ENCODE measurements around the gene TP73.

The TP73 gene

DNA sequence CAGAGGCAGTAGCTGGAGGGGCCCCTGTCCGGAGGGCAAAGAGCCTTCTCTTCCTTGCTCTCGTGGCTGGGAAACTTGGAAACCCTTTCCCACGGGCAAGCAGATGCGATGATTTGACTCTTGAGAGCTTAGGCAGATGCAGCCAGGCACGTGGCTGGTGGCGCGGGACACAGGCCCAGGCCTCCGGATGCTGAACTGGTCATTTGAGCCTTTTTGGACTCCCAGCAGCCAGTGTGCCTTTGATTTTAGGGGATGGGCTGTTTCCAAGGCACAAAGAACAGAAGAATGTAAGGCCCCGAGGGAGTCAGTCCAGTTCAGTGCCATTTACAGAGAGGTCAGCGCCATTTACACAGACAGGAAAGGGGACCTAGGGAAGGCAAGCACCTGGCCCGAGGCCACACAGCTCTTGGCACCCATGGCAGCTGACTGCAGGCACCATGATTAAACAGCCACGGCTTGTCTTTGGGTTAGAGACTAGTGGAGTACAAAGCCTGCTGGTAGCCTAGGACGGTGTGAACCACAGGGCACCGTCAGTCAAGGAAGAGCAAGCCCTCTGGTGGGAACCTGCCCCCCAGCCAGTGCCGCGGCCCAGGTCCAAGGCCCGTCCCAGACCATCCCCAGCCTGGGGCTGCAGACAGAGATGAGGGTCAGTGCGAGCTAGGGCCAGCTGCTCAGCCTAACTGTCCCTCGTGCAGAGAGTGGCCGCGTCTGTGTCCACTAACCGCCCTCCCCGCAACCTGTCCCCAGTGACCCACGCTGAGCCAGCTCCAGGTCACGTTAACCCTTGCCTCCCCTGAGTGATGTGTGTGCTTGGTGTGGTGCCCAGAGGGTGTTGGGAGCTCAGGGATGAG is 79.5 kb downstream of the TP73 start:
- DNase-seq, result no peak

DNA sequence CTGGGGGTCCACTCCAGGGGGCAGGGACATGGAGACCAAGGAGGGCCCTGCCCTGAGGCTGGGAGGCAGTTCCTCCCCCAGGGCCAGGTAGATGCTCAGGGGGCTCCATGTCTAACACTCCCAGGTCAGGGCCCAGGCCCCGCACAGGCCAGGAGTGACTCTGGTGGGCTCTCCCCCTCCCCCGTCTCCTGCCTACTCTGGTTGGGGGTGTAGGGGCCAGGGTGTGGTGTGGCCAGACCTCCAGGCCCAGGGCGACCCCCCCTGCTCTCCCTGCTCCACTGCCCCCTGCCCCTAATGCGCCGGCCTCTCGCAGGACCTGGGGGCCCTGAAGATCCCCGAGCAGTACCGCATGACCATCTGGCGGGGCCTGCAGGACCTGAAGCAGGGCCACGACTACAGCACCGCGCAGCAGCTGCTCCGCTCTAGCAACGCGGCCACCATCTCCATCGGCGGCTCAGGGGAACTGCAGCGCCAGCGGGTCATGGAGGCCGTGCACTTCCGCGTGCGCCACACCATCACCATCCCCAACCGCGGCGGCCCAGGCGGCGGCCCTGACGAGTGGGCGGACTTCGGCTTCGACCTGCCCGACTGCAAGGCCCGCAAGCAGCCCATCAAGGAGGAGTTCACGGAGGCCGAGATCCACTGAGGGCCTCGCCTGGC is 80.2 kb downstream of the TP73 start:
- DNase-seq, result no peak

DNA sequence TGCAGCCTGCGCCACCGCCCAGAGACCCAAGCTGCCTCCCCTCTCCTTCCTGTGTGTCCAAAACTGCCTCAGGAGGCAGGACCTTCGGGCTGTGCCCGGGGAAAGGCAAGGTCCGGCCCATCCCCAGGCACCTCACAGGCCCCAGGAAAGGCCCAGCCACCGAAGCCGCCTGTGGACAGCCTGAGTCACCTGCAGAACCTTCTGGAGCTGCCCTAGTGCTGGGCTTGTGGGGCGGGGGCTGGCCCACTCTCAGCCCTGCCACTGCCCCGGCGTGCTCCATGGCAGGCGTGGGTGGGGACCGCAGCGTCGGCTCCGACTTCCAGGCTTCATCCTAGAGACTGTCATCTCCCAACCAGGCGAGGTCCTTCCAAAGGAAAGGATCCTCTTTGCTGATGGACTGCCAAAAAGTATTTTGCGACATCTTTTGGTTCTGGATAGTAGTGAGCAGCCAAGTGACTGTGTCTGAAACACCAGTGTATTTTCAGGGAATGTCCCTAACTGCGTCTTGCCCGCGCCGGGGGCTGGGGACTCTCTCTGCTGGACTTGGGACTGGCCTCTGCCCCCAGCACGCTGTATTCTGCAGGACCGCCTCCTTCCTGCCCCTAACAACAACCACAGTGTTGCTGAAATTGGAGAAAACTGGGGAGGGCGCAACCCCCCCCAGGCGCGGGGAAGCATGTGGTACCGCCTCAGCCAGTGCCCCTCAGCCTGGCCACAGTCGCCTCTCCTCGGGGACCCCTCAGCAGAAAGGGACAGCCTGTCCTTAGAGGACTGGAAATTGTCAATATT is 81.0 kb downstream of the TP73 start:
- no peak for DNase-seq

DNA sequence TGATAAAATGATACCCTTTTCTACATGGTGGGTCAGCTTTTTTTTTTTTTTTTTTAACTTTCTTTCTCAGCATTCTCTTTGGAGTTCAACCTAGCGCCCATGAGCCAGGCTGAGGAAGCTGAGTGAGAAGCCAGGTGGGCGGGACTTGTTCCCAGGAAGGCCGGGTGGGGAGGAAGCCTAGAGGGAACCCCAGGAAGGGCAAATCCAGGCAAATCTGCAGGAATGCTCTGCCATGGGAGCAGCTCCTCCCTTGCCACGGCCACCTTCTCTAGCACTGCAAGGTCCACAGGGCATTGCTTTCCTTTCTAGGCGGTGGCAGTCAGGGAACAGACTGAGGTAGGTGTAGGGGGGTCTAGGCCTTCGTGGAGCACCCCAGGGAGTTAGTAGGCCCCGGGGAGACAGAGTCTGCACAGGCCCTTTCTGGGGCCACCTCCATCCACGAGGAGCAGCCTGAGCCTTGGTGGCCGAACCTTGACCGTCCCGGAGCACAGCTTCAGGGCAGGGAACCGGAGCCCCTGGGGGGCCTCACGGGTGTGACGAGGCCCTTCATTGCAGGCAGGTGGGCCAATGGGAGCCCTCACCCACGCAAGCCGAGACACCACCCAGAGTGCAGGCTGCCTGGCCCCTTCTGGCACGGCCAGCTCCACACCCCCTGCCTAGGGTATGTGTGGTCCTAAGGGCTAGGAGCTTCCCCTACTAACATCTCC is 81.7 kb downstream of the TP73 start:
- no peak for DNase-seq

DNA sequence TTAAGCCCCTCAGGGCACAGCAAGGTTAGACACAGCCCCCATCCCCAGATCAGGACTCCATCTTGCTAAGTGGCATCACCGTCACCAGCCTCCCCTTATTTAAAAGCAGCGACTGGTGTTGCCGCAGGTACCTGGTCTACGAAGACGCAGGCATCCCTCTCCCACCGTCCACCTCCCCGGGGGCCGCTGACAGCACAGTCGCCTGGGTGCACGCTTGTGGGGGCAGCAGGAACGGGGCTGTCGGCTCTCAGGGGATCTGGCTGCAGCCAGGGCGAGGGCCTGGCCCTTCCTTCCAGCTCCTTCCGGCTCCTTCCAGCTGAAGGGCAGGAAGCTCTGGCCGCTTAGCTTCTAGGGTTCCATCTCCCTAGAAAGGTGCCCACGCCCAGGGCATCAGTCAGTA is 82.3 kb downstream of the TP73 start:
- DNase-seq, result no peak

DNA sequence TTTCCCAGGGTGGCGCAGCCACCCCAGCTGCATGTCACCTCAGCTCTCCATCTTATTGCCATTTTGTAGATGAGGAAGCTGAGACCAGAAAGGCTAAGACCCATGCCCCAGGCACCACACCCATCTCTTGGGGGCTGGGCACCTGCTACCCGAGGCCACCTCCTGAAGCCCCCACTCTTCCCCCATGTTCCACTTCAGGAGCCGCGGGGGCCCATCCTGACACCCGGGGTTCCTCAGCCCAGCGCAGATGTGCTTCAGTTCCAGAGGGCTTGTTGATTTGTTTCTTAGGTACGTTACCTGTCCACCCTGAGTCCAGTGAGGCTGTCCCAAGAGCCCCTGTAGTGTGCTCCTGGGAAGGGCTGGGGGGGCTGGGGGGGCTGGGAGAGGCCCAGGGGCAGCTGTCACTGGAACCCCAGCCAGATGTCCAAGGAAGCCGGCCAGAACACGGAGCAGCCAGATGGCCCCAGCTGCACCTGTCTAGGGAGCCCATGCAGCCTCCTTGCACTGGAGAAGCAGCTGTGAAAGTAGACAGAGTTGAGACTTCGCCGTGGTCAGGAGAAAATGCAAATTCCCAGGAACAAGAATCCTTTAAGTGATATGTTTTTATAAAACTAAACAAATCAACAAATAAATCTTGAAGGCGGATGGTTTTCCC is 82.8 kb downstream of the TP73 start:
- DNase-seq, result no peak

DNA sequence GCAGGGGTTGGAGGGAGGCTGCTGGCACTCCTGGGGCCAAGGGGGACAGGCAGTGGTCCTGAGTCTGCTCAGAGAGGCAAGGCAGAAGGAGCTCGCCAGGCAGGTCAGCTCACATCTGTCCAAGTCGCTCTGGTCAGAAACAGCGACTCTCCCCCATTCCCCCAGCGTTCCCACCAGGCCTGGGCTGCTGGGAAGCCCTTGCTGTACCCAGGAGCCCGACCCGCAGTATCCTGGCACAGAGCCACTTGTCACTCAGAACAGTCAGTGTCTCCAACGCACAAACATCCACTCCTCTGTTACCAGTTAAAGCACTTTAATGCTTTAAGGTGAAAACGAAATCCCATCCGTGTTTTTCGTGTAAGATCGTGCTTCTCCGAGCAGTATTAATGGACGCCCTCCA is 83.4 kb downstream of the TP73 start:
- DNase-seq, result no peak

DNA sequence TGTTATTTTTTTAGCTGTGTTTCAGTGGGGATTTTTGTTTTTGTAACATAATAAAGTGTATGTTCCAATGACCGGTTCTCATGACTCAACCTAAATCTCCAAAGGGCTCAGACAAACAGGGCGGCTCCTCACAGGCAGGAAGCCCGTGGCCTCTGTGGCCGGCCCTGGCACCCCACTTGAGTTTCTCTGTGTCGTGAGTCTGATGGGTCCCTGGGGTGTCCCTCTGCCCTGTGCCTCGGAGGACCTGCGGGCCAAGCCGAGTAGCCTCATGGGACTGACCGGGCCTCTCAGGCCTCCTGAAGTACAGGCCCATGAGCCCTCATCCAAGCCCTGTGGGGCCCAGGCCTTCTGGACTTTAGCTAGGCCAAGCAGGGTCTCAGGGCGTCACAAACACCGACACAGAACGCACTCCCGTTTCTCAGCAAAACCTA is 83.8 kb downstream of the TP73 start:
- DNase-seq, result no peak

DNA sequence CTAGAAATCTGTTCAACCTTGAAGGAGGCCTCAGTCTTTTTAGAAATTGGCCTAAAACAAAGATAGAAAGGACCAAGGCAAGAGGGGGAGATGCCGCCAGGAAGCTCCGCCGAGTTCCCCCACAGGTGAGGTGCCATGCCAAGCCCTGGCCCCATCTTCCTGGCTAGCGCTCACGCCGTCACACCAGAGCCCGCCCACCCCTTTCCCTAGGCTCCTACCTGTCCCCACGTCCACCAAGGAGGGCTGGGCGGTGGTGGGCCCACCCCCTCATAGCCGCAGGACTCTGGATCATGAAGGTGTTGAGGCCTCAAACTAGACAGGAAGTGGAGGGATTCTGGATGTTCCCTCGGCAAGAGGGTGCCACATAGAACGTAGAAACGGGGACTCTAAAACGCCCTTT is 84.4 kb downstream of the TP73 start:
- no peak for DNase-seq

DNA sequence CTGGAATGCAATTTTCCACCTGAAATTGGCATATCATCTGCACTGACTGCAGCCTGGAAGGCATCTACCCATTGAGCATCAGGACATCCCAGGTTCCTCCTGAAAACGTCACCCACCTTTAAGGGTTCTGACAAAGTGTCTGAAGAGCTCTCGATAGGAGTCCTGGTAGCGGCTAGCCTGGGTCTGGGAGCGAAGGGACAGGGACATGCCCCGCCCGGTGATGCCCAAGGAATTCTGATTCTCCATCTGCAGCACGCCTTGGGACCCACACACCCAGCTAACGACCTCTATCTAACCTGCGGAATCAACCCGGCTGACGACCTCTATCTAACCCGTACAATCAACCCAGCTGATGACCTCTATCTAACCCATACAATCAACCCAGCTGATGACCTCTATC is 86.6 kb downstream of the TP73 start:
- no peak for DNase-seq

DNA sequence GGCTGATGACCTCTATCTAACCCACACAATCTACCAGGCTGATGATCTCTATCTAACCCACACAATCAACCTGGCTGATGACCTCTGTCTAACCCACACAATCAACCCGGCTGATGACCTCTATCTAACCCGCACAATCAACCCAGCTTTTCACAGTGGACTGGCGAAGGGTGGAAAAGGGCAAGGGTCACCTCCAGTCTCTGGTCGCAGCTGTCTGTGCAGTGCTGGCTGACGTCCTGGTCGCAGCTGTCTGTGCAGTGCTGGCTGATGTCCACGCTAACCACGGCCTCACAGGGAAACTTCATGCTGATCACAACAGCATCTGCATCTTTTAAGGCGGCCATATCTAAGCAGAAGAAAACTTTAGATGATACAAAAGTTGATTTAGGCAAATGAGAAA is 87.7 kb downstream of the TP73 start:
- no peak for DNase-seq

DNA sequence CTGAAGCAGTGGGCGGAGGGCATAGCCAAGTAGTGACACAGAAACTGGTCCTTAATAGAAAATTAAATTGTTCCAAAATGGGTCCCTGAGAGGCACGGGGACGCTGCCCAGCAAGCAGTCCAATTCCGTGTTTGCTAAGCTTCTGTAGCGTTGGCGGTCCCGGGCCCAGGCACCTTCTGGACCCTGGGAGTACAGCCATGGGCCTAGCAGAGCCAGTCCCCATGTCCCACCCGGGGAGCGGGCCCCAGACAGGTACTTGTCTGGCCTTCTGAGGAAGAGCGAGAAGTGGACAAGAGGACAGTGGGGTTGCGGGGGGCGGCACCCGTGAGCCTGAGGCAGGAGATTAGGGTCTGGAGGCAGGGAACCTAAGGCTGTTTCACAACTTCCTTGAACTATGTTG is 88.4 kb downstream of the TP73 start:
- no peak for DNase-seq

DNA sequence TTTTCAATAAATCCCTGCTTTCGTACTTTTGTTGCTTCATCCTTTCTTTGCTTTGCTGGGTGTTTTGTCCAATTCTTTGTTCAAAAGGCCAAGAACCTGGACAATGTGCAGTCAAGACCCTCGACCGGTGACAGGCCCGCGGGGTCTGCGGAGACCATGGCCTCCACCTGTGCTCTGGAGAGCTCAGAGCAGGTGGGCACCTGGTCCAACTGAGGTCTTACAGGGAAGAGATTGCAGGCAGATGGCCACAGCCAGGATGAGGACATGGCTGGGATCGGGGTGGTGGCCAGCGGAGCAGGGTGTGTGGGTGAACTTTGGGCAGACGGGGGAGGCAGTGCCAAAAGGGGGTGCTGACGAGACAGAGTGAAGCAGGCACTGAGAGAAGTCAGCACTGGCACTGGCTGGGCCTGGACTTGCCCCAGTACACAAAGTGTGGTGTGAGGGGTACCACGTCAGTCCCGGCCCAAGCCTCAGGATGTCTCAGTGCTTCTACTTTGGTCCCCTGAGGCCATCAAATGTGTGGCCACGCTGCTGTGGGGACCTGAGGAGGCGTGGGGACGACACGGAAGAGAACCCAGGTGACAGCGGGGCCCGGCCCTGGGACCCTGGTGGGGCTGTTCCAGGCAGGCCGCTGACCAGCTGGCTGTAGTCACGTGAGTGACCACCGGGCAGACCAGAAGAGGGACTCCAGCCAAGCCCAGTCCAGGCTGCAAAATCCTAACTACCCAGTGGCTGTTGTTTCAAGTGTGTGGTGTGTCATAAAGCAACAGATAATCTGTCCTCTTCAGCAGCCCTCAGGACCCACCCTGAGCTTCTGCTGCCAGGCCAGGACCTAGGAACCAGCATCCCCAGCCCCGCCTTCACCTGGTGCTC is 89.5 kb downstream of the TP73 start:
- no peak for DNase-seq

DNA sequence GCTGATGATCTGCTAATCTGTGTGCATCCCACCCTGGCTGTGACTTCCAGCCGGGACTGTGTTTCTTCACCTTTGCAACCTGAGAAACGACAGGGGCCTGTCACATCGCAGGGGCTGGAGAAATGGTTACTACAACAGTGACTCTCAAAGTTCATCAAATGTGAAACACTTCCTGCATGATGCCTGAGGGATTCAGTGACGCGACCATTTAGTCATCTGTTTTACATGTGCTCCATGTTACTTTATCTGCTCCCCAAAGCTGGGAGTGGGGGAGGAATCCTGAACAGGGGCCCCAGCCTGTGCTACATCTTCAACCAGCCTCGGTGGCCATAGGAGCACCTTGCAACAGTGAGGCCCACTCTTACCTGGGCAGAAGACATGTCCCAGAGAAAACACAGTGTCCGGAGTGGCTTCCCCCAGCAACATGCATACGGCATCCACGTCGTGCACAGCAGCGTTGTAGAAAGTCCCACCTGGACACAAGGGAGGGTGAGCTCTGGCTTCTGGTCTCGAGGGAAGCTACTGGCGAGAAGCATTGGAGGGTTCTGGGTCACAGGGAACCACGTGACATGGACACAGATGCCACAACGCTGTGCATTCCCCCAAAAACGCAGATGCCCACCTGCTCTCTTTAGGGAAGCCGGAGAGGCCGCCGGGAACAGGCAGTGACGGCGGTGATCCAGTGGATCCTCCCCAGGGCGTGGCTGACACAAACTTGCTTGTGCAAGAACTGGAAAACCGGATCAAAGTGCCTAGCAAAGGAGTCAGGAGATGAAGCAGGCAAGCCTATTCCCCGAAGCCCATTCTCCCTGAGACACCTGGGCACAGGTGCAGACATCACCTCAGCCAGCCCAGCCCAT is 90.4 kb downstream of the TP73 start:
- DNase-seq, result no peak

DNA sequence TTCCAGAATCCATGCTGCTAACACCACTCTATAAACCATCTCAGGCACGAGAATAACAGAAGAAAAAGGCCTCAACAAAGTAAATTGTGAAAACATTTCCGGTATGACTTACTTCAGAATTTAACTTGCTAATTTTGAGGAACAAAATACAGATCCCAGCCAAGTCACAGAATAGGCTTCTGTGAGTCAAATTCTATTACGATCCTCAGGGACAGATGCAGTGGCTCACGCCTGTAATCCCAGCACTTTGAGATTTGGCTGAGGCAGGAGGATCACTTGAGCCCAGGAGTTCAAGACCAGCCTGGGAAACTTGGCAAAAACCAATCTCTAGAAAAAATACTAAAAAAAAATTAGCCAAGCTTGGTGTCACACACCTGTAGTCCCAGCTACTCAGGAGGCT is 91.1 kb downstream of the TP73 start:
- DNase-seq, result no peak

DNA sequence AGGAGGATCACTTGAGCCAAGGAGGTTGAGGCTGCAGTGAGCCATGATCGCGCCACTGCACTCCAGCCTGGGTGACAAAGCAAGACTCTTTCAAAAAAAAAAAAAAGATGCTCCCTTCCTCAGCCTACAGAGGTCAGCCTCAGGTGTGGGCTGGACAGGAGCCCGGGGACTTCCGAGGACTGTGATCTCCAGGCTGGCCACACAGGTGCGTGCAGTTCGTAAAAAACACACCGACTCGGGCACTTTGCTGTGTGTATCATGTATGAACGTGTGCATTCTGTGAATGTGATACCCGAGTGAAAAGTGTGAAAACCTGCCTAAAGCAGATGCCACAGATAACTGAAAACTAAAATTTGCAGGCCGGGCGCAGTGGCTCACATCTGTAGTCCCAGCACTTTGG is 91.5 kb downstream of the TP73 start:
- DNase-seq, result no peak

DNA sequence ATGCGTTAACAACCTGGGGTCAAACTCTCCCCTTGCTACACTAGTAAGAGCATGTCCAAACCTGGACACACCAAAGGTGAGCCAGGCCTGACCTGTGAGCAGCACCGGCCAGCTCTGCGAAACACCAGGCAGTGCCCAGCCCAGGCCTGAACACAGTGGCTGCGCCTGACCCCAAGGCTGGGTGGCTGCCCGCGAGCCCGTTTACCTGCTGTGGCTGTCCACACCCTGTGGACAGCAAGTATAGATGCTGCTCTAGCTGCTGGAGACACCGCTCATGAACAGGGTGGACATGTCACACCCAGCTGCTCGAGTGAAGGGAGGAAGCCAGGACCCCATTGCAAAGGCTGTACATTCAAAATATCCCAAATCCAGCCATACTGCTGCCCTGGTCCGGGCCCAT is 92.3 kb downstream of the TP73 start:
- DNase-seq, result no peak

DNA sequence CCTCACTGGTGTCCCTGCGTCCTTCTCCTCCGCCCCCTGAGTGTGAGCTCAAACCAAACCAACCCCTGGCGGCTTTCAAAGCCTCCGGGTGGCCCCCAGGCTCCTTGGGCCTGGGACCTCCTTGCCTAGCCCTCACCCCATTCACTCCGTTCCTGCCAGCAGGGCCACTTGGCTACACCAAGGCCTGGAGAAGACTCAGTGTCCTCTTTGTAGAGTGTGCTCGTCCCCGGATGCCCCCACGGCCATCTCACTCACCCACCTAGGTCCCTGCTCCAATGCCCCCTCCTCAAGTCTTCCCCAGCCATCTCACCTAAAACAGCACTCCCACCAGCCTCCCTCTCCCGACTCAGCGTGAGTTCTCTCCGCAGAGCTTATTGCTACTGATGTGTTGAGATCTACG is 92.8 kb downstream of the TP73 start:
- no peak for DNase-seq

DNA sequence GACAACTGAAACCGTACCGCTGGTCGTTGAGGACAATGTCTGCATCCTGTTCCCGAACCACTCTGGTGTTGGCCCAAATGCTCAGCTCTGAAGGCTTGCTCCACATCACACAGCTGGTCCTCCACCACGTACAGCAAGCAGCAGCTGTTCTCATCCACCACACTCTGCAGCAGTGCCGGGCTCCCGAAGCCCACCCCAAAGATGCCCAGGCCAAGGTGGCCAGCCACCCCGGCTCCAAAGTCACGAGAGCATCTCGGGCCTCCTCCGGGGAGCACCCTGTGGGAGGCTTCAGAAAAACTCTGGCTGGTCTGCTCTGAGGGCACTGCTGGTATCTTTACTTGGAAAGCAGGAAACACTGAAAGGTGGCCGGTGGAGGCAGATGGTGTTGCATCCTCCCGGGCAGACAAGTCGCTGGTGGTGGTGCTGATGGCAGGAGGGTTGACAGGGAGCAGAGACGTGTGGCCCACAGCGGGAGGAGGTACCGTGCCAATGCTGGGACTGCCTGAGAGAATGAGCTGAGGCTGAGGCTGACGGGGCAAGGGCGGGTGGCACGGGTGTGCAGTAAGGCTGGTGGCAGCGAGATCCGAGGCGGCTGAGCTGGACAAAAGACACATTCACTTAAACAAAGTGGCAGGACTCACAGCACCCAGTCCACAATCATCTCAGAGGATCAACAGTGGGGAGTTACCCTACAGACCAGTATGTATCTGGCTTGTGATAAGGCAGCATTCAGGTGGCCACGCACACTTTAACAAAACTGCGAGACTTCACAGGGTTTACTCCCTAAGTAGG is 93.5 kb downstream of the TP73 start:
- no peak for DNase-seq

DNA sequence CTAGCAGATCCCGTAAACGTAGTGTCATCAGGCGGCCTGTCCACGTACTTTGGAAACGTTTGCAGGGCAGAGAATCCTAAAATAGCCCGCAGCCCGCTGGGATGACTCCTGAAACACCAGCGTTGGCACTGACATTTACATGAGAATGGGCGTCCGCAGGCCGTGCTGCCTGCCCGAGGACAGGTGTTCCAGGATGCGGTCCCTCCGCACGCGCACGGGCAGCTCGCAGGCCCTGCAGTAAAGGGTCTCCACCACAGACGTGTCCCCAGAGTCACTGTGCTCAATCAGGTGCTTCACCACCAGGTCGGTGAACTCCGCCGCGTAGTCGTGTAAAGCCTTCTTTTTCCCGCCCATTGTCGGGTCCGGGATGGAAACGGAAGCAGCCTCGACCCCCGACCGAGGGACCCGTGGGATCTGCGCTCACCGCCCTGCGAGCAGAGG is 94.1 kb downstream of the TP73 start:
- no peak for DNase-seq

All from activated CD4-positive, alpha-beta T cell treated with anti-CD3 and anti-CD28 coated beads for 4 hours (primary cell).